Naive thymus-derived CD4-positive, alpha-beta T cell (primary cell): ENCODE results near the gene TRAF3. TPM values are rescaled to one million over a fixed set of nuclear protein-coding genes. Genes with fewer than 3 reads are reported as not detected.
"Not testable (repeated sequence)": the region's sequence is repeated elsewhere in the genome, so short reads cannot be mapped to it uniquely, and the experiment has no call there.

ENCODE experiments used
- ATAC-seq: fragments of 150-1000 bp; cut with Tn5 transposase; 2 replicates; pipeline ENCODE4 v1.10.0; 2021; ENCODE audit warnings: mild to moderate bottlenecking, moderate library complexity
- CTCF ChIA-PET: fragments of 350-600 bp; sonication (Branson Sonifier 250); formaldehyde crosslinking; loops from one replicate; lab custom pipeline; 2021; ENCODE audit warnings: antibody characterized with exemption; lab: Charles Lee
- POLR2A ChIA-PET: fragments of 350-600 bp; sonication (Branson Sonifier 250); formaldehyde crosslinking; loops from one replicate; lab custom pipeline; 2021; ENCODE audit warnings: antibody characterized with exemption, inconsistent platforms; lab: Charles Lee
- DNase-seq, 9 donors: peaks; one replicate each; pipeline versions ENCODE4 v3.0.0 to v3.0.0-alpha.2; 2020 to 2022; ENCODE audit warnings: mixed read lengths in 1 of 9
- H3K27ac ChIP-seq: one replicate; pipeline ENCODE4 v1.7.0; 2013; ENCODE audit warnings: mild to moderate bottlenecking, low read depth, low read length, moderate library complexity
- H3K27me3 ChIP-seq, 2 donors: one replicate each; pipeline ENCODE4 v1.7.0; 2013; ENCODE audit warnings: low read length in 2 of 2, mild to moderate bottlenecking in 2 of 2, moderate library complexity in 2 of 2; ENCODE audit not compliant: control insufficient read depth in 2 of 2, insufficient read depth in 2 of 2
- H3K36me3 ChIP-seq, 3 experiments: 1 replicate in 2 of 3; 2 replicates in 1 of 3; pipeline ENCODE4 v1.7.0; 2013; ENCODE audit warnings: low read length in 3 of 3, mild to moderate bottlenecking in 3 of 3, moderate library complexity in 1 of 3; ENCODE audit not compliant: insufficient read depth in 3 of 3, control insufficient read depth in 2 of 3
- H3K4me1 ChIP-seq, 2 donors: one replicate each; pipeline ENCODE4 v1.7.0; 2013; ENCODE audit warnings: low read length in 2 of 2, mild to moderate bottlenecking in 2 of 2, moderate library complexity in 1 of 2; ENCODE audit not compliant: control insufficient read depth in 2 of 2, insufficient read depth in 2 of 2
- H3K4me3 ChIP-seq: 2 replicates; pipeline ENCODE4 v1.7.0; 2013; ENCODE audit warnings: mild to moderate bottlenecking, low read length
- H3K9me3 ChIP-seq, 3 experiments: 1 replicate in 2 of 3; 2 replicates in 1 of 3; pipeline ENCODE4 v1.7.0; 2013; ENCODE audit warnings: low read length in 3 of 3; ENCODE audit not compliant: control insufficient read depth in 2 of 3
- H3K27ac Mint-ChIP-seq, 9 donors: one replicate each; pipeline ENCODE4 v1.8.0; 2020 to 2022; ENCODE audit warnings: mixed read lengths in 9 of 9, mild to moderate bottlenecking in 8 of 9, moderate library complexity in 5 of 9, inconsistent platforms in 2 of 9
- H3K27me3 Mint-ChIP-seq, 5 donors: one replicate each; pipeline ENCODE4 v1.8.0; 2021 to 2022; ENCODE audit warnings: mixed read lengths in 5 of 5, mild to moderate bottlenecking in 1 of 5
- H3K36me3 Mint-ChIP-seq, 5 donors: one replicate each; pipeline ENCODE4 v1.8.0; 2020 to 2022; ENCODE audit warnings: mixed read lengths in 5 of 5, mild to moderate bottlenecking in 3 of 5, inconsistent platforms in 1 of 5
- H3K4me1 Mint-ChIP-seq, 7 donors: one replicate each; pipeline ENCODE4 v1.8.0; 2020 to 2022; ENCODE audit warnings: mixed read lengths in 7 of 7, mild to moderate bottlenecking in 3 of 7, inconsistent platforms in 1 of 7
- H3K4me3 Mint-ChIP-seq, 10 donors: one replicate each; pipeline ENCODE4 v1.8.0; 2020 to 2022; ENCODE audit warnings: mild to moderate bottlenecking in 10 of 10, mixed read lengths in 10 of 10, moderate library complexity in 6 of 10, inconsistent platforms in 2 of 10
- H3K9me3 Mint-ChIP-seq, 11 donors: one replicate each; pipeline ENCODE4 v1.8.0; 2020 to 2022; ENCODE audit warnings: mixed read lengths in 11 of 11, mild to moderate bottlenecking in 4 of 11, inconsistent platforms in 1 of 11, moderate library complexity in 1 of 11
- intact Hi-C, 2 donors: fragments of 100-400 bp; cut with micrococcal nuclease; formaldehyde crosslinking; loops; one replicate each; pipeline ENCODE4 v1.15.1; 2023
- polyA plus RNA-seq, 2 donors: library from polyadenylated mRNA; unstranded; fragments of 300-500 nt; fragmentation: Illumina TruSeq; gene quantifications; one replicate each; pipeline ENCODE4 v1.2.3, GENCODE V29; 2021
- total RNA-seq, 6 experiments: library from RNA in 5 of 6; stranded (reverse) in 5 of 6; gene quantifications; 1 replicate in 5 of 6; 2 replicates in 1 of 6; pipeline ENCODE4 v1.2.3 and lab custom pipeline; 2021 to 2026

TRAF3 gene
- total and polyA plus RNA-seq, 7 experiments from 2014 or later: 16.1 to 74.4 (median 30.4) TPM

GRCh38 chr14:102837120-102837519, 59.9 kb downstream of the TRAF3 start:
- peaks cover 11 to 40% (median 27%) of the 10 kb centered on the region in 5 donors for H3K36me3 Mint-ChIP-seq
- H3K4me1 ChIP-seq, H3K27me3 ChIP-seq, H3K9me3 ChIP-seq, intact Hi-C loops, H3K36me3 ChIP-seq, ATAC-seq, H3K9me3 Mint-ChIP-seq, POLR2A ChIA-PET, H3K27ac Mint-ChIP-seq, H3K4me3 Mint-ChIP-seq, H3K4me3 ChIP-seq, H3K27me3 Mint-ChIP-seq, H3K27ac ChIP-seq, DNase-seq: not testable (repeated sequence)
- peaks cover 5 to 25% (median 23%) of the 10 kb centered on the region in 7 donors for H3K4me1 Mint-ChIP-seq
- CTCF ChIA-PET: interaction anchor here (0.9 kb wide), 1 partner anchor 172 kb away, joined by 3 read pairs; no protein-coding TSS in a partner anchor

GRCh38 chr14:102838501-102838900, 61.3 kb downstream of the TRAF3 start:
- ATAC-seq (no peak), DNase-seq (no peak)
- Histone ChIP-seq H3K36me3 (no peaks in the 10 kb centered on the region), H3K4me1 (no peaks in the 10 kb centered on the region), H3K27me3 (no peaks in the 10 kb centered on the region), H3K4me3 (no peak overlapping the region), H3K9me3 (no peaks in the 10 kb centered on the region), H3K27ac (no peak overlapping the region)
- Mint-ChIP-seq H3K9me3 (peaks cover 0 to 1% (median 0%) of the 10 kb centered on the region in 11 donors), H3K4me1 (peaks cover 5 to 25% (median 17%) of the 10 kb centered on the region in 7 donors), H3K27me3 (no peaks in the 10 kb centered on the region), H3K27ac (peak overlapping the region in 3 of 9 donors; percentile 16 to 23 (median 22)), H3K4me3 (no peak overlapping the region), H3K36me3 (peaks cover 7 to 41% (median 30%) of the 10 kb centered on the region in 5 donors)
- CTCF ChIA-PET: no interaction called here
- intact Hi-C loops: no loop called here
- POLR2A ChIA-PET: no interaction called here

GRCh38 chr14:102840115-102840514, 62.9 kb downstream of the TRAF3 start:
- Histone ChIP-seq H3K27ac (no peak overlapping the region), H3K9me3 (no peaks in the 10 kb centered on the region), H3K4me3 (no peak overlapping the region), H3K27me3 (no peaks in the 10 kb centered on the region), H3K36me3 (no peaks in the 10 kb centered on the region), H3K4me1 (no peaks in the 10 kb centered on the region)
- Mint-ChIP-seq H3K4me3 (no peak overlapping the region), H3K36me3 (peaks cover 0 to 32% (median 20%) of the 10 kb centered on the region in 5 donors), H3K4me1 (peaks cover 5 to 21% (median 16%) of the 10 kb centered on the region in 7 donors), H3K9me3 (peaks cover 0 to 1% (median 0%) of the 10 kb centered on the region in 11 donors), H3K27ac (no peak overlapping the region), H3K27me3 (no peaks in the 10 kb centered on the region)
- DNase-seq: no peak
- intact Hi-C loops: no loop called here
- ATAC-seq: no peak
- CTCF ChIA-PET: no interaction called here
- POLR2A ChIA-PET: no interaction called here

- no peaks in the 10 kb centered on the region for H3K4me1 ChIP-seq
- ChIA-PET POLR2A (no interaction called here), CTCF (interaction anchor here (0.6 to 0.7 kb wide), 2 partner anchors 12 to 103 kb away, joined by 3 read pairs; no protein-coding TSS in a partner anchor)
- Mint-ChIP-seq H3K4me3 (no peak overlapping the region), H3K27ac (peak overlapping the region in 4 of 9 donors; percentile 36 to 58 (median 52)), H3K27me3 (no peaks in the 10 kb centered on the region), H3K4me1 (peaks cover 5 to 21% (median 15%) of the 10 kb centered on the region in 7 donors), H3K9me3 (peaks cover 0 to 1% (median 0%) of the 10 kb centered on the region in 11 donors), H3K36me3 (peaks cover 0 to 32% (median 16%) of the 10 kb centered on the region in 5 donors)
- peak; percentile 52 for ATAC-seq
- H3K27ac ChIP-seq: no peak overlapping the region
- no peak for DNase-seq
- no peaks in the 10 kb centered on the region for H3K36me3 ChIP-seq
- no peak overlapping the region for H3K4me3 ChIP-seq
- H3K27me3 ChIP-seq: no peaks in the 10 kb centered on the region
- intact Hi-C loops: no loop called here
- no peaks in the 10 kb centered on the region for H3K9me3 ChIP-seq
Measured at GRCh38 chr14:102840771-102841528, 63.7 kb downstream of the TRAF3 start.

- H3K36me3 ChIP-seq: peaks cover 0 to 10% (median 0%) of the 10 kb centered on the region in 3 experiments
- intact Hi-C loops: no loop called here
- H3K36me3 Mint-ChIP-seq: peaks cover 0 to 19% (median 12%) of the 10 kb centered on the region in 5 donors
- H3K27ac Mint-ChIP-seq: peak overlapping the region in 2 of 9 donors; percentile 18 to 51
- DNase-seq: no peak
- no peaks in the 10 kb centered on the region for H3K9me3 ChIP-seq
- peak overlapping the region in 1 of 10 donors; percentile 45 for H3K4me3 Mint-ChIP-seq
- CTCF ChIA-PET: no interaction called here
- peaks cover 0 to 2% (median 0%) of the 10 kb centered on the region in 11 donors for H3K9me3 Mint-ChIP-seq
- no peaks in the 10 kb centered on the region for H3K27me3 ChIP-seq
- H3K4me3 ChIP-seq: no peak overlapping the region
- no peaks in the 10 kb centered on the region for H3K27me3 Mint-ChIP-seq
- no peaks in the 10 kb centered on the region for H3K4me1 ChIP-seq
- POLR2A ChIA-PET: no interaction called here
- H3K4me1 Mint-ChIP-seq: peaks cover 6 to 23% (median 17%) of the 10 kb centered on the region in 7 donors
- no peak overlapping the region for H3K27ac ChIP-seq
- no peak for ATAC-seq
Measured at GRCh38 chr14:102848830-102849525, 71.7 kb downstream of the TRAF3 start.

GRCh38 chr14:102849526-102850379, 72.5 kb downstream of the TRAF3 start:
- Histone ChIP-seq H3K4me3 (no peak overlapping the region), H3K27ac (no peak overlapping the region), H3K9me3 (no peaks in the 10 kb centered on the region), H3K27me3 (no peaks in the 10 kb centered on the region), H3K4me1 (no peaks in the 10 kb centered on the region), H3K36me3 (peaks cover 0 to 10% (median 0%) of the 10 kb centered on the region in 3 experiments)
- ChIA-PET CTCF (no interaction called here), POLR2A (no interaction called here)
- Mint-ChIP-seq H3K27ac (peak overlapping the region in 7 of 9 donors; percentile 18 to 82 (median 51)), H3K36me3 (peaks cover 0 to 22% (median 13%) of the 10 kb centered on the region in 5 donors), H3K9me3 (peaks cover 0 to 5% (median 0%) of the 10 kb centered on the region in 11 donors), H3K27me3 (no peaks in the 10 kb centered on the region), H3K4me1 (peaks cover 6 to 24% (median 19%) of the 10 kb centered on the region in 7 donors), H3K4me3 (no peak overlapping the region)
- ATAC-seq: no peak
- DNase-seq: no peak
- intact Hi-C loops: loop anchor here in 1 of 2 donors (5.0 kb wide), 1 partner anchor 42 kb away; no protein-coding TSS in a partner anchor
